ENCODE measurements around the gene SEMA5B. TPM values are rescaled to one million over a fixed set of nuclear protein-coding genes. Genes with fewer than 3 reads are reported as not detected.

The SEMA5B gene
- total and polyA plus RNA-seq, 2 experiments from 2014 or later: 8.0 to 26.8 TPM

- TF ChIP-seq ZNF462 (CRISPR knock-in tag; IDR thresholded peaks at IDR 0.05) (no peak), POLR2AphosphoS5 (IDR thresholded peaks at IDR 0.05; ENCODE audit: low read depth) (no peak), STAT1 (IDR thresholded peaks at IDR 0.05; ENCODE audit: unreplicated experiment) (no peak), JUNB (IDR thresholded peaks at IDR 0.05; ENCODE audit: unreplicated experiment) (no peak), REST (IDR thresholded peaks at IDR 0.05; ENCODE audit: unreplicated experiment) (no peak)
Observed at GRCh38 chr3:122940628-122941086, 86.9 kb downstream of the SEMA5B start (continued).
